A673 (cell line): ENCODE data around the gene SLC24A5. TPM values are rescaled to one million over a fixed set of nuclear protein-coding genes. Genes with fewer than 3 reads are reported as not detected.

Experiments used
- BruUV-seq: library from RNA; stranded (reverse); fragments of 400-500 nt; replicated peaks from 2 replicates; lab custom pipeline; 2021; lab: Mats Ljungman, UMichigan
- CTCF ChIA-PET: fragments of 300-600 bp; sonication (Branson Sonifier 250); formaldehyde crosslinking; loops from one replicate; lab custom pipeline; 2022; ENCODE audit warnings: antibody characterized with exemption; lab: Charles Lee
- POLR2A ChIA-PET: fragments of 300-600 bp; sonication (Branson Sonifier 250); formaldehyde crosslinking; loops from one replicate; lab custom pipeline; 2022; ENCODE audit warnings: antibody characterized with exemption; ENCODE audit not compliant: low non-redundant PET; lab: Charles Lee
- DNase-seq: peaks from one replicate; pipeline ENCODE4 v3.0.0-alpha.2; 2015; ENCODE audit warnings: low spot score
- H3K27ac ChIP-seq: fragments of 200-600 bp; sonication (generic); 2 replicates; pipeline ENCODE4 v1.5.1; 2016; ENCODE audit warnings: mixed run types, low read depth, mild to moderate bottlenecking, mixed read lengths, antibody characterized with exemption, low read length; ENCODE audit not compliant: poor library complexity, severe bottlenecking
- H3K27me3 ChIP-seq: fragments of 200-600 bp; sonication (generic); replicated peaks from 2 replicates; pipeline ENCODE4 v1.6.1; 2017; ENCODE audit warnings: mixed run types, low read depth, mild to moderate bottlenecking, mixed read lengths, antibody characterized with exemption, low read length; ENCODE audit not compliant: insufficient read depth, poor library complexity
- H3K36me3 ChIP-seq: fragments of 200-600 bp; sonication (generic); 2 replicates; pipeline ENCODE4 v1.6.1; 2016; ENCODE audit warnings: mixed run types, mild to moderate bottlenecking, mixed read lengths, antibody characterized with exemption, low read length; ENCODE audit not compliant: insufficient read depth, poor library complexity, severe bottlenecking
- H3K4me1 ChIP-seq: fragments of 200-600 bp; sonication (generic); 2 replicates; pipeline ENCODE4 v1.6.1; 2017; ENCODE audit warnings: mixed run types, mild to moderate bottlenecking, mixed read lengths, antibody characterized with exemption, low read length; ENCODE audit not compliant: insufficient read depth, poor library complexity, severe bottlenecking
- H3K4me3 ChIP-seq: fragments of 200-600 bp; sonication (generic); 2 replicates; pipeline ENCODE4 v1.5.1; 2016; ENCODE audit warnings: low read depth, mixed run types, mild to moderate bottlenecking, mixed read lengths, low read length; ENCODE audit not compliant: poor library complexity, severe bottlenecking
- H3K9me3 ChIP-seq: fragments of 200-600 bp; sonication (generic); 2 replicates; pipeline ENCODE4 v1.6.1; 2016; ENCODE audit warnings: mixed run types, low read depth, mild to moderate bottlenecking, mixed read lengths, antibody characterized with exemption, low read length; ENCODE audit not compliant: poor library complexity, severe bottlenecking
- CTCF ChIP-seq: fragments of 300-800, 200-600 bp; sonication (generic); conservative IDR thresholded peaks from 2 replicates; pipeline ENCODE4 v1.5.1; 2017; ENCODE audit warnings: low read depth, mild to moderate bottlenecking, antibody characterized with exemption, low read length, moderate library complexity, mixed read lengths
- EZH2 ChIP-seq: fragments of 200-600 bp; sonication (generic); IDR thresholded peaks from 2 replicates; pipeline ENCODE4 v1.6.1; 2017; ENCODE audit warnings: borderline replicate concordance, low read depth, mild to moderate bottlenecking, mixed read lengths, antibody characterized with exemption, low read length; ENCODE audit not compliant: poor library complexity, severe bottlenecking
- intact Hi-C: fragments of 100-400 bp; cut with micrococcal nuclease; formaldehyde crosslinking; loops from one replicate; pipeline ENCODE4 v1.10.0; 2022; ENCODE audit not compliant: unreplicated experiment
- total RNA-seq: library from RNA; stranded (reverse); gene quantifications from 2 replicates; pipeline ENCODE4 v1.2.3, GENCODE V29; 2021

The SLC24A5 gene
- total RNA-seq, 1 experiment from 2014 or later, result not detected

GRCh38 chr15:48090666-48091065, 30.1 kb upstream of the SLC24A5 start:
- no peaks in the 10 kb centered on the region for H3K36me3 ChIP-seq
- TF ChIP-seq EZH2, result no peak
- no peak for TF ChIP-seq CTCF
- H3K4me3 ChIP-seq, result no peak overlapping the region
- CTCF ChIA-PET, result no interaction called here
- no peaks in the 10 kb centered on the region for H3K27me3 ChIP-seq
- H3K27ac ChIP-seq, result no peak overlapping the region
- POLR2A ChIA-PET, result interaction anchor here (0.6 kb wide), 1 partner anchor 1325 kb away, joined by 3 read pairs; no protein-coding TSS in a partner anchor
- no TSS peak for BruUV-seq
- intact Hi-C loops, result no loop called here
- H3K4me1 ChIP-seq, result peaks cover 6% of the 10 kb centered on the region
- DNase-seq, result no peak
- no peaks in the 10 kb centered on the region for H3K9me3 ChIP-seq

- no peak overlapping the region for H3K4me3 ChIP-seq
- peak; percentile 31 for DNase-seq
- TF ChIP-seq CTCF (no peak), EZH2 (no peak)
- H3K9me3 ChIP-seq, result no peaks in the 10 kb centered on the region
- intact Hi-C loops, result no loop called here
- no peak overlapping the region for H3K27ac ChIP-seq
- H3K4me1 ChIP-seq, result peaks cover 6% of the 10 kb centered on the region
- H3K36me3 ChIP-seq, result no peaks in the 10 kb centered on the region
- POLR2A ChIA-PET, result no interaction called here
- BruUV-seq, result no TSS peak
- H3K27me3 ChIP-seq, result no peaks in the 10 kb centered on the region
- CTCF ChIA-PET, result no interaction called here
Measured at GRCh38 chr15:48091522-48091921, 29.3 kb upstream of the SLC24A5 start.

GRCh38 chr15:48096355-48096786, 24.4 kb upstream of the SLC24A5 start:
- Histone ChIP-seq H3K4me3 (no peak overlapping the region), H3K36me3 (no peaks in the 10 kb centered on the region), H3K27me3 (no peaks in the 10 kb centered on the region), H3K9me3 (no peaks in the 10 kb centered on the region), H3K4me1 (peaks cover 2% of the 10 kb centered on the region), H3K27ac (no peak overlapping the region)
- CTCF ChIA-PET, result no interaction called here
- intact Hi-C loops, result no loop called here
- BruUV-seq, result no TSS peak
- TF ChIP-seq EZH2 (no peak), CTCF (no peak)
- no peak for DNase-seq
- POLR2A ChIA-PET, result no interaction called here
